ENCODE measurements around the gene FAM174A. TPM values are rescaled to one million over a fixed set of nuclear protein-coding genes. Genes with fewer than 3 reads are reported as not detected.

Gene FAM174A
- polyA plus RNA-seq, 1 of the 3 experiments (the other 2 are of a cell fraction), result 22.4 TPM

GRCh38 chr5:100574716-100575115 is 39.5 kb downstream of the FAM174A start:
- no peak overlapping the region for H2AFZ ChIP-seq (ENCODE audit: low read depth)
- TF ChIP-seq SMC3 (IDR thresholded peaks at IDR 0.05; ENCODE audit: low read depth, low read length) (no peak), RXRA (IDR thresholded peaks at IDR 0.05; ENCODE audit: borderline replicate concordance, low read depth) (no peak), TCF12 (IDR thresholded peaks at IDR 0.05) (no peak), MXI1 (IDR thresholded peaks at IDR 0.05; ENCODE audit: low read depth, low read length) (no peak), CHD2 (IDR thresholded peaks at IDR 0.05; ENCODE audit: low read length, partially characterized antibody) (no peak), RAD21 (IDR thresholded peaks at IDR 0.05; ENCODE audit: low read length) (no peak), NFIC (IDR thresholded peaks at IDR 0.05; ENCODE audit: borderline replicate concordance) (no peak)
- POLR2A ChIA-PET, result no interaction called here
- H3K36me3 ChIP-seq (replicated peaks in 1 of 2; ENCODE audit: control insufficient read depth in 1 of 2, insufficient read depth in 2 of 2, low read length in 1 of 2), result no peaks in the 10 kb centered on the region
- no peak overlapping the region for H3K9ac ChIP-seq
- no peak overlapping the region for H3K4me2 ChIP-seq
- H3F3A ChIP-seq (replicated peaks; ENCODE audit: insufficient read depth), result no peaks in the 10 kb centered on the region
- DNase-seq, result no peak
- H3K9me2 ChIP-seq, result no peaks in the 10 kb centered on the region
- peaks cover 0 to 3% of the 10 kb centered on the region in 2 experiments; a peak in 1 of 4 replicates for H3K4me1 ChIP-seq (ENCODE audit: control insufficient read depth in 1 of 2, insufficient read depth in 2 of 2, low read depth in 1 of 2, low read length in 1 of 2)
- H3K27me3 ChIP-seq (ENCODE audit: insufficient read depth), result no peaks in the 10 kb centered on the region
- H3K9me3 ChIP-seq, result no peaks in the 10 kb centered on the region
- H3K27ac ChIP-seq (ENCODE audit: low read depth in 2 of 2, low read length in 1 of 2), result no peak overlapping the region
- H4K20me1 ChIP-seq (ENCODE audit: insufficient read depth), result no peaks in the 10 kb centered on the region
- H3K4me3 ChIP-seq (ENCODE audit: low read depth in 2 of 2, low read length in 1 of 2), result no peak overlapping the region
- H3K79me2 ChIP-seq (ENCODE audit: insufficient read depth), result peaks cover 4% of the 10 kb centered on the region; the same call in 1 of the 2 replicates
- WGBS (ENCODE audit: low lambda C conversion rate), result 93% methylated on average over 2 of the region's 2 CpGs
- CTCF ChIA-PET, result no interaction called here

DNA sequence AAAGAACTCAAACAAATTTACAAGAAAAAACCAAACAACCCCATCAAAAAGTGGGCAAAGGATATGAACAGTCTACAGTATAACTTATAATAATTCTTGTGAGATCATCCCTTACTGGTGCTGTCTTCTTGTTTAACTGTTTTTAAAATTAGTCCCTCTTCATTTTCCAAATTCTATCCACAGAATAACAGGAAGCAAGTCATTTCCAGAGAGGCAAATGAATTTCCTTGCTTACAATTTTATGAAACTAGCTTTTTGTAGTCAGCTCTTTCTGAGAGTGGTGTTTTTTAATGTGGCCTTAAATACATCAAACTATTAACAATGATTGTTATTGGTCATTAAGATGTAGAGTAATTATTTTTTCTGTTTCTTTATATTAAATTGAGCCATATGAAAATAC is 40.6 kb downstream of the FAM174A start:
- H3K4me2 ChIP-seq, result no peak overlapping the region
- no peak overlapping the region for H3K27ac ChIP-seq (ENCODE audit: low read depth in 2 of 2, low read length in 1 of 2)
- ChIA-PET CTCF (interaction anchor here (1.2 kb wide), 1 partner anchor 15 kb away, joined by 3 read pairs; no protein-coding TSS in a partner anchor), POLR2A (no interaction called here)
- H3K9ac ChIP-seq, result no peak overlapping the region
- DNase-seq, result no peak
- H3K4me1 ChIP-seq (ENCODE audit: control insufficient read depth in 1 of 2, insufficient read depth in 2 of 2, low read depth in 1 of 2, low read length in 1 of 2), result peaks cover 0 to 3% of the 10 kb centered on the region in 2 experiments; a peak in 1 of 4 replicates
- no peaks in the 10 kb centered on the region for H3F3A ChIP-seq (replicated peaks; ENCODE audit: insufficient read depth)
- H3K9me2 ChIP-seq, result no peaks in the 10 kb centered on the region
- no peak overlapping the region for H3K4me3 ChIP-seq (ENCODE audit: low read depth in 2 of 2, low read length in 1 of 2)
- H3K9me3 ChIP-seq, result no peaks in the 10 kb centered on the region
- no peaks in the 10 kb centered on the region for H3K27me3 ChIP-seq (ENCODE audit: insufficient read depth)
- peaks cover 4% of the 10 kb centered on the region; the same call in 1 of the 2 replicates for H3K79me2 ChIP-seq (ENCODE audit: insufficient read depth)
- no peaks in the 10 kb centered on the region for H4K20me1 ChIP-seq (ENCODE audit: insufficient read depth)
- no peak overlapping the region for H2AFZ ChIP-seq (ENCODE audit: low read depth)
- TF ChIP-seq TEAD4 (IDR thresholded peaks at IDR 0.05; ENCODE audit: borderline replicate concordance, insufficient read depth) (no peak), JUND (IDR thresholded peaks at IDR 0.05) (no peak), EZH2phosphoT487 (IDR thresholded peaks at IDR 0.05; ENCODE audit: borderline replicate concordance, low read depth) (no peak), MXI1 (IDR thresholded peaks at IDR 0.05; ENCODE audit: low read depth, low read length) (no peak), TCF12 (IDR thresholded peaks at IDR 0.05) (no peak), SMC3 (IDR thresholded peaks at IDR 0.05; ENCODE audit: low read depth, low read length) (no peak), RAD21 (IDR thresholded peaks at IDR 0.05; ENCODE audit: low read length) (no peak), RCOR1 (IDR thresholded peaks at IDR 0.05; ENCODE audit: low read length) (no peak)
- TF ChIP-seq, protein P1, sequence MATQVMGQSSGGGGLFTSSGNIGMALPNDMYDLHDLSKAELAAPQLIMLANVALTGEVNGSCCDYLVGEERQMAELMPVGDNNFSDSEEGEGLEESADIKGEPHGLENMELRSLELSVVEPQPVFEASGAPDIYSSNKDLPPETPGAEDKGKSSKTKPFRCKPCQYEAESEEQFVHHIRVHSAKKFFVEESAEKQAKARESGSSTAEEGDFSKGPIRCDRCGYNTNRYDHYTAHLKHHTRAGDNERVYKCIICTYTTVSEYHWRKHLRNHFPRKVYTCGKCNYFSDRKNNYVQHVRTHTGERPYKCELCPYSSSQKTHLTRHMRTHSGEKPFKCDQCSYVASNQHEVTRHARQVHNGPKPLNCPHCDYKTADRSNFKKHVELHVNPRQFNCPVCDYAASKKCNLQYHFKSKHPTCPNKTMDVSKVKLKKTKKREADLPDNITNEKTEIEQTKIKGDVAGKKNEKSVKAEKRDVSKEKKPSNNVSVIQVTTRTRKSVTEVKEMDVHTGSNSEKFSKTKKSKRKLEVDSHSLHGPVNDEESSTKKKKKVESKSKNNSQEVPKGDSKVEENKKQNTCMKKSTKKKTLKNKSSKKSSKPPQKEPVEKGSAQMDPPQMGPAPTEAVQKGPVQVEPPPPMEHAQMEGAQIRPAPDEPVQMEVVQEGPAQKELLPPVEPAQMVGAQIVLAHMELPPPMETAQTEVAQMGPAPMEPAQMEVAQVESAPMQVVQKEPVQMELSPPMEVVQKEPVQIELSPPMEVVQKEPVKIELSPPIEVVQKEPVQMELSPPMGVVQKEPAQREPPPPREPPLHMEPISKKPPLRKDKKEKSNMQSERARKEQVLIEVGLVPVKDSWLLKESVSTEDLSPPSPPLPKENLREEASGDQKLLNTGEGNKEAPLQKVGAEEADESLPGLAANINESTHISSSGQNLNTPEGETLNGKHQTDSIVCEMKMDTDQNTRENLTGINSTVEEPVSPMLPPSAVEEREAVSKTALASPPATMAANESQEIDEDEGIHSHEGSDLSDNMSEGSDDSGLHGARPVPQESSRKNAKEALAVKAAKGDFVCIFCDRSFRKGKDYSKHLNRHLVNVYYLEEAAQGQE (IDR thresholded peaks at IDR 0.05; ENCODE audit: low read depth, low read length), result no peak
- H3K36me3 ChIP-seq (replicated peaks in 1 of 2; ENCODE audit: control insufficient read depth in 1 of 2, insufficient read depth in 2 of 2, low read length in 1 of 2), result no peaks in the 10 kb centered on the region

Data from SK-N-SH (cell line).